A172 (cell line): ENCODE data around the gene FYTTD1. TPM values are rescaled to one million over a fixed set of nuclear protein-coding genes. Genes with fewer than 3 reads are reported as not detected.

Experiments used
- DNase-seq: peaks from one replicate; pipeline ENCODE4 v3.0.0-alpha.2; 2015; ENCODE audit warnings: low spot score
- total RNA-seq: library from RNA; depleted of rRNA; stranded (reverse); fragments of >200 nt; shearing (Covaris generic); gene quantifications from 2 replicates; pipeline ENCODE4 v1.2.3, GENCODE V29; 2014; rRNA removed

The FYTTD1 gene
- total RNA-seq, 1 experiment from 2014 or later, result 69.8 TPM

DNA sequence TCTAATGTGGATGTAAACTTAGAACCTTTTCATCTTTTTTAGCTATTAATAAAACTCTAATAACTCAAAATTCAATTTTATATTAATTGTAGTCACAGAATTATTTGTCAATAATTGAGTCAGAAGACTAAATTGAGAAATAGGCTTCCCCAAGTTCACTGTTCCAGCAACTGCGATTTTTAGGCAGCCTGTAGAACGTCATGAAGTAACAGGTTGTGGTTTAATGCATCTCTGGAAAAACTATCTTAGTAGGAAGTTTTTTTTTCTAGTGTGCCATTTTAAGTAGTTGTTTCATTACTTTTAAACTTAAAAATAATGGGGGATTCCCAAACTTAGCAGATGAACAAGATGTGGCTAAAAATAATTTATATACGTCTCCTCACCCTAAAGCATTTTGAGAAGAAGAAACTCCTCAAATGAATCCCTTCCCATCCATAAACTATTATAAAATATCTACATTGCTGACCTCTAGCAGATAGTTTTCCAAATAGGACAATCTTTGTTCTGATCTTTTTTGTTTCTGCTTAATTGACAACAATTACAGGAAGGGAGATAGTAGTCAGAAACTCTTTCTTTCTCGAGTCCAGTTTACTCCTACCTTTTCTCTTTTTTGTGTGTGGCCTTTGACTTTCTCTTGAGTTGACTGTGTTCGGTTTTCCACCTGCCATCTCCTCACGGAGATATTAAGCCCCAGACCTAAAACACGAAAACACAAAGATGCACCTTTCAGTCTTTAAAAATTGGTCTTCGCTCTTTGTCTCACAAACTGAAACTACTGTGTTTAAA lies 84.4 kb downstream of the FYTTD1 start:
- no peak for DNase-seq

GRCh38 chr3:197835509-197835908 lies 85.8 kb downstream of the FYTTD1 start:
- no peak for DNase-seq

GRCh38 chr3:197836244-197836643 lies 86.6 kb downstream of the FYTTD1 start:
- no peak for DNase-seq

Other genes with a start within 250 kb of the FYTTD1 start
- gene BDH1, start 193.9 kb upstream of the FYTTD1 start, total RNA-seq, result 0.41 TPM in 1 of 2 replicates, not detected in the other
- 27.0 and 42.2 TPM in 2 replicates for gene RUBCN, start 13.0 kb upstream of the FYTTD1 start, total RNA-seq
- gene LRCH3, start 41.4 kb downstream of the FYTTD1 start, total RNA-seq, result 23.0 and 23.8 TPM in 2 replicates
- 720 and 850 TPM in 2 replicates for gene RPL35A, start 200.3 kb downstream of the FYTTD1 start, total RNA-seq
- 3.5 and 5.7 TPM in 2 replicates for gene LMLN, start 210.3 kb downstream of the FYTTD1 start, total RNA-seq